Activated CD4-positive, alpha-beta T cell treated with anti-CD3 and anti-CD28 coated beads for 48 hours (primary cell): ENCODE results near the gene P2RY4.
A peak's percentile ranks its signal among the peaks of the same experiment; 100 is the strongest.
"Not testable (repeated sequence)": the region's sequence is repeated elsewhere in the genome, so short reads cannot be mapped to it uniquely, and the experiment has no call there.

Experiments
- DNase-seq: peaks from one replicate; pipeline ENCODE4 v3.0.0-alpha.2; 2020

The P2RY4 gene

DNA sequence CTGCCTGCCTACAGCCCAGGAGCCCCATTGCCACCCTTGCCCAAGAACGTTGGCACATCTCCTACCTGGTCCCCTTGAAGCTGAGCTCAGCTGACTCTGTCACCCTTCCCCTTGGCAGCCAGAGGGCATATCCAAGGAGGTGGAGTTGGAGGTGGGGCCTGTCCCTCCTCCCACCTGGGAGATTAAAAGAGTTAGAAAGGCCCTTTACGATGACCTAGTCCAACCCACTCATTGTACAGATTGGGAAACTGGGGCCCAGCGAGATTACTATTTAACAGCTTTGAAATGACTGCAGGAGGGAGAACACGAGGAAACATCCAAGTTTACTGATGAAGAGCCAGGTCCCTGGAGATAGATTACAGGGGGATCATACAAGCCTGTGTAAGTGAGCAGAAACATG lies at the start of gene P2RY4:
Gene P2RY4 (minus strand): TSS at position 101 of the 400 bp plus-strand sequence. CDS start 580 bp downstream, outside the sequence.
- no peak for DNase-seq

- DNase-seq: no peak
These were observed 41.7 kb upstream of the P2RY4 start for GRCh38 chrX:70301716-70302115.

GRCh38 chrX:70293621-70294020 lies 33.6 kb upstream of the P2RY4 start:
- no peak for DNase-seq

GRCh38 chrX:70292788-70293187 lies 32.8 kb upstream of the P2RY4 start:
- DNase-seq: no peak

- DNase-seq: peak; percentile 86
These were observed 30.1 kb upstream of the P2RY4 start, which contains the start of the genes KIF4A and PDZD11 for GRCh38 chrX:70289793-70290770. Gene KIF4A, plus strand, starts transcription at chrX:70290104. Its CDS starts 355 bp downstream, at chrX:70290459. Gene PDZD11, minus strand, starts transcription at chrX:70289927. Its CDS starts 586 bp downstream, at chrX:70289341.

DNA sequence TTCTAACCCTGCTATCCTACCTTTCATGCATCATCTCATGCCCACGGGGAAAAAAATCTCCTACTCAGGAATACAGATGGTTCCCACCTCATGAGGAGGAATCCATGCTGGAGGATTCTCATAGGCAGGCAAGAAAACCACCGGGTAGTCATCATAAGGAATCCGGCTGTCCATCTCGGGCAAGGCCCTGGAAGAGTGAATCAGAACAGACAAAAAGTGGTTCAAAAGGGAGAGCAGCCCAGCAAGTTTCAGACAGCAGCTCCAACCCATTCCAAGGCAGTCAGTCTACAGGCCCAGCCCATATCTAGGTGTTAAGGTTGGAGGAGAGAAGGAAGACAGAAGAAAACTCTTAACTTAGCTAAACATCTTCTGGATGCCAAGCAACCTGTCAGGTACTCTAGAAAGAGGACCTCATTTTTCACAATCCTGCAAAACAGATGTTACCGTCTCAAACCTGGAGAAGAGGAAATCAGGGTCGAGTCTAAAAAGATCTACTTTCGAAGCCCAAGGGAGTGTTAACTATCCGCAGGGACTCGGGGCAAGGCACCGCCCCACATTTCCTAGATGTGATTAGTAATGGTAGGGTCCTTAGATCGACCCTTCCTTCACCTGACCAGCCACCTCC lies 29.3 kb upstream of the P2RY4 start:
- no peak for DNase-seq

DNA sequence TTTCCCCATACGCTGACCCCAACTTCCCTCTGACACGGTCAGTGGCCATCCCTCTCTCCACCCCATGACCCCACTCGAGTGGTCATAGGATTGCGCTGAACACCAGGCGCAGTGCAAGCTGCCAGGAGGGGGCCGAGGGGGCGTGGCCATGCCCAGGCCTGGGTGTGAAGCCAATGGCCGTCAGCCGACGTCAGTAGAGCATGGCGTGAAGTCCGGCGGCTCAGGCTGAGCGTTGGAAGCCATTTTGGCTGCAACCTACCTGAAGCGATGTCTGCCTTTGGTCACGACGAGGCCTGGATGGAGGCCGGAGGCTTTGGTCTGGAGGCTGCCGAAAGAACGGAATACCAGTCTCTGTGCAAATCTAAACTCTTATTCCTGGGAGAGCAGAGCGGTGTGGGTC lies 21.9 kb upstream of the P2RY4 start, which contains the start of gene RAB41:
Gene RAB41 (plus strand): TSS at position 222 of the 400 bp plus-strand sequence. CDS start 46 bp downstream, at position 268.
- no peak for DNase-seq

DNA sequence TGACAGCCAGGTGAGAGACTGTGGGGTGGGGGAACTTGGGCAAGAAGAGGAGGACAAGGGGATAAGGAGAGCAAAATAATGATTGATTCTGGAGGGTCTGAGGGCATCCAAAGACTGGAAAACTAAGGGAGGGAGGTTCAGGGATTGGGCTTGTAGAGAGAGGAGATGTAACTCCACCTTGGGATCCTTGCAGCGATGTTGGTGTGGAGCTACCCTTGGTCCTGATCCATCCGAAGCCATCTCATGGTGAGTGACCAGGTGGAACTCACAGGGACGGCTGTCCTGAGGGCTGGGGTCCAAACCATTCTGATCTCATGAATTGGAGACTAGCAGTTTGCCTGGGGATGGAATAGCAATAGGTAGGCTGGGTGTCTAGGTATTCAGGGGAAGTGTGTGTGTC lies 20.6 kb upstream of the P2RY4 start:
- no peak for DNase-seq

GRCh38 chrX:70279081-70279480 lies 19.1 kb upstream of the P2RY4 start:
- no peak for DNase-seq

- DNase-seq: not testable (repeated sequence)
These were observed 14.0 kb upstream of the P2RY4 start for GRCh38 chrX:70274029-70274428.

DNA sequence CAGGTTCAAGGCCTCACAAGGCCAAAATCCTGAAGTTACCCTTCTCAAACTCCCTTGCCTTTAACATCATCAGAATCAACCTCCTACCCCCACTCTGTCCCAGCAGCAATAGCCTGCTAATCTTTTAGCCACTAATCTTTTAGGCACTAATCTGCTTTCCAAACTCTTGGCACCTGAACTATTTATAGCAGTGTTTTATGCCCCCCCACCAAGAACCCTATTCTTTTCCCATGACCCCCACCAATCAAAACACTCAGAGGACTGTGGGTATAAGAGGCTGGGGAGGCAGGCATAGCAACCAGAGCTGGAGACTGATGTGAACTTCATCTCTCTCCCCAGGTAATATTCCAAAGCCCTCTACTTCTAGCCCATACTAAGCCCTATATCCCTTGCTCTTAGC lies 8.0 kb upstream of the P2RY4 start, which contains the start of gene ARR3:
Gene ARR3 (plus strand): TSS at position 301 of the 400 bp plus-strand sequence. CDS start 1,052 bp downstream, outside the sequence.
- DNase-seq: no peak

DNA sequence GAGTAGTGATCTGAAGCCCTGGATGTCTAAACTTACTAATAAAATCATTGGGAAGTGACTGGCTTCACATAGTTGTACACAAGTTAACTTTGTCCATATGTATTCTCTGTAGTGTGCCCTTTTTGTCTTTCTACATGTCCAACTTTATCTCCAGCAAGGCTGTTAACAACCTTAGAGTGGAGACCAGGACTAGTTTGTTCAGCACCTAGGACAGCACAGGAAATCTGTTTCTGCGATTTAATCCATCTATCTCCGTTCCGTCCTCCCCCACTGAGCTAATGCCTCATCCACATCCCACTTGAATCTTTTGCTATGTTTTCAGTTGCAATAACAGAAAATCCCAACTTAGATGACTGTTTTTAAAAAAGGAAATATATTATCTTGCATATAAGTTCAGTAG lies 4.8 kb upstream of the P2RY4 start:
- no peak for DNase-seq

DNA sequence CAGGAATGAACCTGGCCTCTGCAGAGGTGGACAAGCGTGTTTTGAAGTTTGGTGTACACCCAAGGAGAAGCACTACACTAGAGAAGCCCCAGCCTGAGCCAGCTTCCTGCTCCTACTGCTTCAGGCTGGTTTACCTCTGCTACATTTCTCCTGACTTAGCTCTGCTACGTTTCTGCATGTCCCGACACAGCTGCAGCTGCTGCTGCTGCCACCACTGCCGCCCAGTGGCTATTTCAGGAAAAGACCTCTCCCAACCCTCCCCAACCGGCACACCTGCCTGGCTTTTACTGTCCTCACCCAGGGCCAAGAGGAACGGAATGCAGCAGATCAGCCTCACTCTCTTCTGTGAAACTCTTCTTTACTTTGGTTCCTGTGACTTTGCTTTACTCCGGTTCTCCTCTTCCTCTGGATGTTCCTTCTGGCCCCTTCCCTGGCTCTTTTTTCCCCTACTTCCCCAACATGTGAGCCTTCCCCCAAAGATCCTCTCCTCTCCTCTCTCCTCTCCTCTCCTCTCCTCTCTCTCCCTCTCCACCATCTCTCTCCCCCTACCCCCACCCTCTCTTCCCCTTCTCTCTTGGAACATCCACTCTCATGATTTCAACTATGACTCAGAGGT lies 3.1 kb upstream of the P2RY4 start:
- peak; percentile 62 for DNase-seq

GRCh38 chrX:70257423-70258288 lies 2.3 kb downstream of the P2RY4 start:
- no peak for DNase-seq

DNA sequence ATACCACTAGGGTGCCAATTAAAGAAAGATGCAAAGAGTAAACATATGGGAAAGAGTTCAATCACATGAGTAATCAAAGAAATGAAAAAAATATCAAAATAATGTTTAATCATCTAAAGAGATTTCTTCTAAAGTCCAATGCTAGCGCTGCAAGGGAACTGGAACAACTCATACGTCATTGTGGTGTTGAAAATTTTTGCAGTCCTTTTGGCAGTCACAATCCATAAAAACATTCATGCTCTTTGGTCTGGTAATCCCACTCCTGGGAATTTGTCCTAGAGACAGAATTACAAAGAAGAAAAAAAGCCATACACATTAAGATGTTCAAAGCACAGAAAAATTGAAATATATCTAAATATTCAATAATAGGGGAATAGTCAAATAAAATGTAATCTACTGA lies 4.6 kb downstream of the P2RY4 start:
- DNase-seq: no peak

GRCh38 chrX:70254909-70255308 lies 5.1 kb downstream of the P2RY4 start:
- no peak for DNase-seq

DNA sequence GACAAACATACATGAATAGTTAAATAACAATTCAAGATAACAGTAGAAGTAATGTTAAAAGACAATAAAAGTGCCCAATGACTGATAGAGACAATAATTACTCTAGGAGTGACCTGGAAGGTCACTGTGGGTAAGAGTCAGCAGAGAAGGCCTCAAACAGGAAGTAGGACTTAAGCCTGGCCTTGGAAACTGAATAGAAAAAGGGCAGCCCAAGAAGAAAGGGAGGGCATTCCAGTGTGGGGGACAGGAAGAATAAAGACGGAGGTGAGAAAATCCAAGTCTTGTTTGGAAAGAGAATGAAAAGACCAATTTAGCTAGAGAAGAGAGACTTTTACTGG lies 6.0 kb downstream of the P2RY4 start:
- no peak for DNase-seq

DNA sequence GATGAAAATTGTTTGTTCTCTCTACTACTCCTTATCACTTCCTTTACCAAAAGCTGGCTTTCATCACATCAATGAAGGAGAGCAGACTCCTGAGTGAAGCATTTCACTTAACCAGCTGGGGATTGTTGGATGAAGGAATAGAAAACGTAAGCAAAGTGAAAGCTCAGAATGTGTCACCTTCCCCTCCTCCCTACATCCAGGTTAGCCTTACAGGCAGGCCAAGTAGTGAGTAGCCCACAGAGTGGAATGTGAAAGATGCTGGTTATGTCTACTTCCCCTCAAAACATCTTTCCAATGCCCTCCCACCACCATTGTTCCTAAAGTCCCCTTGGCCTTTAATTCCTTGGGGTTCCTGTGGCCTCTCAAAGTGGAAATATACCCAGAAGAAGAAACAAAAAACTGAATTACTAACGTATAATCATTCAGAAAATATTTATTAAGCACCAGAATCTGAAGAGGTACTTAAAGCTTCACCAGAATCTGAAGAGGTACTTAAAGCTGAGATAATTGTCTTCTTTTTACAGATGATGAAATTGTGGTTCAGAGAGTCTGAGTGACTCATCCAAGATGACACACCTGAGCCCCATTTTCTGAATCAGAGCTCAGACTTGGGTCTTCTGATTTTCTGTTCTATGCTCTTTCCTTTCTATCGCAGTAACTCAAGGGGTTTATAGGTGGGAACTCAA lies 6.5 kb downstream of the P2RY4 start:
- DNase-seq: no peak

DNA sequence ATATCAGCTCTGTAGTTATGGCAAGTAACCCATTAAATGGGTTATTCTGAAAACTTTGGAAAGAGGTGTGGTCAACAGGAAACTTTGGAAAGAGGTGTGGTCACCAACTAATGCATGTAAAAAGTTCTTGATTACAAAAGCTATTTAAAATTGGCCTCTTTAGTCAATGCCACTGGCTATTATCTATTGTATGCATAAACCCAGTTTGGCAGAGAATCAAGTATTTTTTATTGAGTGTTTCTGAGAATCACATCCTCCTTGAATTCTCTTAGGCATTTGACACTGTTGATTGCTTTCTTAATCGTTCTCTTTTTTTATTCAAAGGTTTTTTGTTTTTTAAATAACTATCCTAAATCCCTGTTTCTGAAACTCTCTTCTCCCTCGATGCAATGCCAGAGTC lies 7.5 kb downstream of the P2RY4 start:
- no peak for DNase-seq

DNA sequence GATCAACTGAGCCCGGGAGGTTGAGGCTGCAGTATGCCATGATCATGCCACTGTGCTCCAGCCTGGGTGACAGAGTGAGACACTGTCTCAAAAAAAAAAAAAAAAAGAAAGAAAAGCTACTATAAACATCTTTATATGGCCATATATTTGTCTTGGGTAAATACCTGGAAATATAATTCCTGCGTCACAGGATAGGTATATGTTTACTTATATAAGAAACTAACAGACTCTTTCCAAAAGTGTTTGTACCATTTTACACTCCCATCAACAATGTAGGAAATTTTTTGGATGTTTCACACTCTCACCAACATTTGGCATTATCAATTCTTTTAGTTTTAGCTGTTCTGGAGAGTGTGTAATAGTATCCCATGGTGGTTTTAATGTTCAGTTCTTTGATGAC lies 12.8 kb downstream of the P2RY4 start:
- no peak for DNase-seq

DNA sequence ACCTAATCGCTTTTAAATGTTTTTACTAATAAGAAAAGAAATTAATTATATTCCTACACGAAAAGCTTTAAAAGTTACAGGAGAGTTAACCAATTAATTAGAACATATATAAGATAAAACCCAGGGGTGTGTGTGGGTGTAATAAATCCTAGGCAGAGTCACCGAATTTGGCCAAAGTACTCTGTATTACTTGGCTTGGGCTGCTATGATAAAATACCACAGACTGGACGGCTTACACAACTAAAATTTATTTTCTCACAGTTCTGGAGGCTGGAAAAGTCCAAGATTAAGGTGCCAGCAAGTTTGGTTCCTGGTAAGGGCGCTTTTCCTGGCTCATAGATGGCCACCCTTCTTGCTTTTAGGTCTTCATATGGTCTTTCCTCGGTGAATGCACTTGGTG lies 15.1 kb downstream of the P2RY4 start:
- DNase-seq: no peak

DNA sequence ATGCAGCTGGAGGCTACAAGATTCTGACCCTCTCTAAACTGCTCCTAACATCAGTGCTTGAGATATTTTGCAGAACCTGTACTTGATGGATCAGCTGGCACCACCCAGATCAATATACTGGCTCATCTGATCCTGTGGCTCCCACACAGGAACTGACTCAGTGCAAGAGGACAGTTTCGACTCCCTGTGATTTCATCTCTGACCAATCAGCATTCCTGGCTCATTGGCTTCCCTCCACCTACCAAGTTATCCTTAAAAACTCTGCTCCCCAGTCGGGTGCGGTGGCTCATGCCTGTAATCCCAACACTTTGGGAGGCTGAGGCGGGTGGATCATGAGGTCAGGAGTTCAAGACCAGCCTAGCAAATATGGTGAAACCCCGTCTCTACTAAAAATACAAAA lies 16.4 kb downstream of the P2RY4 start:
- not testable (repeated sequence) for DNase-seq
